Gastrocnemius medialis (tissue), 4 donors: Measurements from ENCODE around the gene CCDC107.

Source experiments
- POLR2A ChIP-seq, 2 donors: fragments of 450-650 bp; IDR thresholded peaks; one replicate each; pipeline ENCODE4 v1.6.1; 2017; ENCODE audit warnings: antibody characterized with exemption in 2 of 2, mild to moderate bottlenecking in 2 of 2, moderate library complexity in 2 of 2
- TF ChIP-seq, protein P1 (sequence below), 5 experiments: fragments of 450-650 bp in 3 of 5; fragments of 200-600 bp in 2 of 5; sonication (generic) in 2 of 5; IDR thresholded peaks in 4 of 5; conservative IDR thresholded peaks in 1 of 5; 1 replicate in 4 of 5; 2 replicates in 1 of 5; pipeline ENCODE4 v1.5.1; 2016 to 2019; ENCODE audit warnings: antibody characterized with exemption in 5 of 5, mild to moderate bottlenecking in 3 of 5, moderate library complexity in 3 of 5

DNA sequence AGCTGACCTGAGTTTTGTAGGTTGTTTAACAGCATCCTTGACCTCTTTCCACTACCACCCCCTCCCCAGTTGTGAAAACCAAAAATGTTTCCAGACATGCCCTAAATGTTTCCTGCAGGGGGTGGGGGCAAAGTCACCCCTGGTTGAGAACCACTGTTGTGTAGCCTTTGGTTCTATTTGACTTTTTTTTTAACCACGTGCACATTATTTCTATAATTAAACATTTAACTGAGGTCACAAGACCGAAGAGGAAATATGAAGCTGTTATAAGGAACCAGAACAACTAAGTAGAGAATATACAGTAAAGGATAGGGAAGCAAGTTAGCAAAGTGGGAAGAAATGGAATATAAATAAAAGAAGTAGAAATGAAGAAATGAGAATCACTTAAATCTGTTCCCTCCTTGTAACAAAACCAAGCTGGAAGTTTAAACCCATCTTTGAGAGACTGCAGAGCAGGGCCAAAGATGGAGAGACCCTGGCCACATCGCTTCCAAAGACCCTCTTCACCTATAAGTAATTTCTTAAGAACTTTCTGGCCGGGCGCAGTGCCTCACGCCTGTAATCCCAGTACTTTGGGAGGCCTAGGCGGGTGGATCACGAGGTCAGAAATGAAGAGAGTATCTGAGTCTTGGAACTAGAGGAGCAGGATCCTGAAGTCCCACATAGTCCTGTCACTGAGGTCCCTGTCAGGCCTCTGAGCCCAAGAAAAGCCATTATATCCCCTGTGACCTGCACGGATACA is 21.8 kb upstream of the CCDC107 start:
- no peak for TF ChIP-seq POLR2A (IDR thresholded peaks at IDR 0.05)
- TF ChIP-seq, protein P1, sequence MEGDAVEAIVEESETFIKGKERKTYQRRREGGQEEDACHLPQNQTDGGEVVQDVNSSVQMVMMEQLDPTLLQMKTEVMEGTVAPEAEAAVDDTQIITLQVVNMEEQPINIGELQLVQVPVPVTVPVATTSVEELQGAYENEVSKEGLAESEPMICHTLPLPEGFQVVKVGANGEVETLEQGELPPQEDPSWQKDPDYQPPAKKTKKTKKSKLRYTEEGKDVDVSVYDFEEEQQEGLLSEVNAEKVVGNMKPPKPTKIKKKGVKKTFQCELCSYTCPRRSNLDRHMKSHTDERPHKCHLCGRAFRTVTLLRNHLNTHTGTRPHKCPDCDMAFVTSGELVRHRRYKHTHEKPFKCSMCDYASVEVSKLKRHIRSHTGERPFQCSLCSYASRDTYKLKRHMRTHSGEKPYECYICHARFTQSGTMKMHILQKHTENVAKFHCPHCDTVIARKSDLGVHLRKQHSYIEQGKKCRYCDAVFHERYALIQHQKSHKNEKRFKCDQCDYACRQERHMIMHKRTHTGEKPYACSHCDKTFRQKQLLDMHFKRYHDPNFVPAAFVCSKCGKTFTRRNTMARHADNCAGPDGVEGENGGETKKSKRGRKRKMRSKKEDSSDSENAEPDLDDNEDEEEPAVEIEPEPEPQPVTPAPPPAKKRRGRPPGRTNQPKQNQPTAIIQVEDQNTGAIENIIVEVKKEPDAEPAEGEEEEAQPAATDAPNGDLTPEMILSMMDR (IDR thresholded peaks at IDR 0.05 in 4 of 5, conservative IDR thresholded peaks at IDR 0.05 in 1 of 5) = no peak
